Stomach (tissue), 9 donors: ENCODE data around the gene TMPRSS7. TPM values are rescaled to one million over a fixed set of nuclear protein-coding genes. Genes with fewer than 3 reads are reported as not detected.

ENCODE experiments used
- DNase-seq, 2 donors: peaks; one replicate each; pipeline versions ENCODE4 v3.0.0 to v3.0.0-alpha.2; 2013 to 2019
- H3K27ac ChIP-seq, 5 donors: fragments of 200-600 bp in 4 of 5; sonication (generic) in 4 of 5; one replicate each; pipeline ENCODE4 v1.5.1; 2013 to 2019; ENCODE audit warnings: mild to moderate bottlenecking in 1 of 5, moderate library complexity in 1 of 5
- H3K27me3 ChIP-seq, 3 donors: fragments of 200-600 bp; sonication (generic); one replicate each; pipeline ENCODE4 v1.5.1; 2017 to 2019; ENCODE audit warnings: mixed run types in 1 of 3
- H3K36me3 ChIP-seq, 4 donors: fragments of 200-600 bp; sonication (generic); 1 replicate in 3 of 4; 2 replicates in 1 of 4; pipeline ENCODE4 v1.5.1; 2016 to 2019
- H3K4me1 ChIP-seq, 4 donors: fragments of 200-600 bp; sonication (generic); one replicate each; pipeline ENCODE4 v1.5.1; 2016 to 2019
- H3K4me3 ChIP-seq, 4 donors: fragments of 200-600 bp; sonication (generic) in 3 of 4; one replicate each; pipeline ENCODE4 v1.5.1; 2016 to 2019; ENCODE audit warnings: mild to moderate bottlenecking in 1 of 4
- H3K9me3 ChIP-seq, 4 donors: fragments of 200-600 bp; sonication (generic); one replicate each; pipeline ENCODE4 v1.5.1; 2016 to 2019
- EP300 ChIP-seq: sonication (generic); formaldehyde crosslinking; IDR thresholded peaks from one replicate; pipeline ENCODE4 v1.6.1; 2017; ENCODE audit warnings: antibody characterized with exemption
- POLR2A ChIP-seq, 4 donors: fragments of 450-650 bp; IDR thresholded peaks; one replicate each; pipeline ENCODE4 v1.6.1; 2016; ENCODE audit warnings: antibody characterized with exemption in 4 of 4, control low read depth in 2 of 4, mild to moderate bottlenecking in 1 of 4, moderate library complexity in 1 of 4
- POLR2AphosphoS5 ChIP-seq, 3 donors: sonication (generic); formaldehyde crosslinking; IDR thresholded peaks; one replicate each; pipeline ENCODE4 v1.6.1; 2016; ENCODE audit warnings: antibody characterized with exemption in 3 of 3
- WGBS, 5 donors: extraction: QIAGEN DNeasy Blood & Tissue Kit in 3 of 5; methylation state at CpG; one replicate each; pipeline versions ENCODE4 v1.1.5 to v1.1.7; 2013 to 2018; 5-methylcytosine and 5-hydroxymethylcytosine counted together
- intact Hi-C: fragments of 100-400 bp; cut with DNase I; formaldehyde crosslinking; loops from one replicate; pipeline ENCODE4 v1.15.1; 2023; ENCODE audit warnings: low total_unique reads
- polyA plus RNA-seq, 3 donors: library from polyadenylated mRNA; stranded (reverse); fragments of 200-250 nt; gene quantifications; one replicate each; pipeline ENCODE4 v1.2.3, GENCODE V29; 2013
- total RNA-seq, 5 donors: library from RNA; depleted of rRNA; stranded (reverse); fragments of >200 nt; gene quantifications; one replicate each; pipeline versions ENCODE4 v1.1.0 to v1.2.3, GENCODE V29; 2014 to 2016
- TF ChIP-seq, protein P1 (sequence below), 7 experiments: fragments of 450-650 bp in 4 of 7; fragments of 200-600 bp in 3 of 7; sonication (generic) in 3 of 7; IDR thresholded peaks; one replicate each; pipeline ENCODE4 v1.5.1; 2016 to 2019; ENCODE audit warnings: antibody characterized with exemption in 7 of 7, control low read depth in 2 of 7, mild to moderate bottlenecking in 1 of 7
- donor health status: healthy with polysubstance abuse.
- donor health status: Bipolar disorder and iron deficiency.
- donor health status: healthy.

TMPRSS7 gene
- total and polyA plus RNA-seq, 8 donors, result 0.08 to 0.45 (median 0.12) TPM; not detected in 5

DNA sequence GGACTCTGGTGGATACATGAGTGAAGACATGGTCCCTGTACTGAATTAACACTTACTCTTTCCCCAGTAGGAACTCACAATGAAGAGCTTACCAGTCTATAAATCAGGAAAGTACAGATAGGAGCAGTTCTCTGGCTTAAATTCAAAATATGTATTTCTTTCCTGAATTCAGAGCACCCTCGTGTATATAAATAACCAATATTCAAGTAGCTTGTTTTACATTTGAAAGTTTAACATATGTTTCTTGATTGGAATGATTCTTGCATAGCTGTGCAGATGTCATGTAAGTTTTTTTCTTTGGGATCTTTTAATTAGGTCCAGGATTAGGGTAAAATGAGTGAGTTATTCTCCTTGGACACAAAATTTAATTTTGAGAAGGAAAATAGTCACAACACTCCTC lies 14.8 kb upstream of the TMPRSS7 start:
- intact Hi-C loops, result no loop called here
- H3K36me3 ChIP-seq, result no peaks in the 10 kb centered on the region
- TF ChIP-seq, protein P1, sequence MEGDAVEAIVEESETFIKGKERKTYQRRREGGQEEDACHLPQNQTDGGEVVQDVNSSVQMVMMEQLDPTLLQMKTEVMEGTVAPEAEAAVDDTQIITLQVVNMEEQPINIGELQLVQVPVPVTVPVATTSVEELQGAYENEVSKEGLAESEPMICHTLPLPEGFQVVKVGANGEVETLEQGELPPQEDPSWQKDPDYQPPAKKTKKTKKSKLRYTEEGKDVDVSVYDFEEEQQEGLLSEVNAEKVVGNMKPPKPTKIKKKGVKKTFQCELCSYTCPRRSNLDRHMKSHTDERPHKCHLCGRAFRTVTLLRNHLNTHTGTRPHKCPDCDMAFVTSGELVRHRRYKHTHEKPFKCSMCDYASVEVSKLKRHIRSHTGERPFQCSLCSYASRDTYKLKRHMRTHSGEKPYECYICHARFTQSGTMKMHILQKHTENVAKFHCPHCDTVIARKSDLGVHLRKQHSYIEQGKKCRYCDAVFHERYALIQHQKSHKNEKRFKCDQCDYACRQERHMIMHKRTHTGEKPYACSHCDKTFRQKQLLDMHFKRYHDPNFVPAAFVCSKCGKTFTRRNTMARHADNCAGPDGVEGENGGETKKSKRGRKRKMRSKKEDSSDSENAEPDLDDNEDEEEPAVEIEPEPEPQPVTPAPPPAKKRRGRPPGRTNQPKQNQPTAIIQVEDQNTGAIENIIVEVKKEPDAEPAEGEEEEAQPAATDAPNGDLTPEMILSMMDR (IDR thresholded peaks at IDR 0.05), result no peak
- TF ChIP-seq EP300 (no peak), POLR2AphosphoS5 (IDR thresholded peaks at IDR 0.05) (no peak), POLR2A (IDR thresholded peaks at IDR 0.05) (no peak)
- no peak overlapping the region for H3K27ac ChIP-seq
- H3K27me3 ChIP-seq, result no peaks in the 10 kb centered on the region
- no peaks in the 10 kb centered on the region for H3K4me1 ChIP-seq
- H3K4me3 ChIP-seq, result no peak overlapping the region
- no peak for DNase-seq
- H3K9me3 ChIP-seq, result no peaks in the 10 kb centered on the region
- WGBS, 5 donors, result 68 to 93% (median 75%) methylated on average over 1 of the region's 1 CpG

- no peaks in the 10 kb centered on the region for H3K27me3 ChIP-seq
- no peak for TF ChIP-seq EP300
- intact Hi-C loops, result no loop called here
- WGBS, 5 donors, result 74 to 94% (median 88%) methylated on average over 1 of the region's 1 CpG
- no peaks in the 10 kb centered on the region for H3K9me3 ChIP-seq
- DNase-seq, result no peak
- no peak overlapping the region for H3K4me3 ChIP-seq
- H3K36me3 ChIP-seq, result no peaks in the 10 kb centered on the region
- no peak overlapping the region for H3K27ac ChIP-seq
- H3K4me1 ChIP-seq, result no peaks in the 10 kb centered on the region
Observed at GRCh38 chr3:112020674-112021085, 13.9 kb upstream of the TMPRSS7 start.

- H3K36me3 ChIP-seq, result no peaks in the 10 kb centered on the region
- intact Hi-C loops, result no loop called here
- WGBS, 5 donors, result 90 to 94% (median 93%) methylated on average over 4 of the region's 4 CpGs
Observed at GRCh38 chr3:112027142-112027541, 7.4 kb upstream of the TMPRSS7 start.

GRCh38 chr3:112027826-112028225 lies 6.7 kb upstream of the TMPRSS7 start:
- Histone ChIP-seq H3K27me3 (no peaks in the 10 kb centered on the region), H3K4me3 (no peak overlapping the region), H3K36me3 (no peaks in the 10 kb centered on the region), H3K9me3 (no peaks in the 10 kb centered on the region), H3K4me1 (no peaks in the 10 kb centered on the region), H3K27ac (no peak overlapping the region)
- DNase-seq, result no peak
- WGBS, 5 donors, result 62 to 70% (median 69%) methylated on average over 4 of the region's 4 CpGs
- TF ChIP-seq POLR2AphosphoS5 (IDR thresholded peaks at IDR 0.05), result no peak
- intact Hi-C loops, result no loop called here

More at GRCh38 chr3:112027142-112027541, 7.4 kb upstream of the TMPRSS7 start:
- Histone ChIP-seq H3K9me3 (no peaks in the 10 kb centered on the region), H3K27ac (no peak overlapping the region), H3K4me3 (no peak overlapping the region), H3K4me1 (no peaks in the 10 kb centered on the region), H3K27me3 (no peaks in the 10 kb centered on the region)
- DNase-seq, result no peak
- TF ChIP-seq EP300 (no peak), POLR2A (IDR thresholded peaks at IDR 0.05) (no peak)
- TF ChIP-seq, protein P1 (IDR thresholded peaks at IDR 0.05), result no peak

DNA sequence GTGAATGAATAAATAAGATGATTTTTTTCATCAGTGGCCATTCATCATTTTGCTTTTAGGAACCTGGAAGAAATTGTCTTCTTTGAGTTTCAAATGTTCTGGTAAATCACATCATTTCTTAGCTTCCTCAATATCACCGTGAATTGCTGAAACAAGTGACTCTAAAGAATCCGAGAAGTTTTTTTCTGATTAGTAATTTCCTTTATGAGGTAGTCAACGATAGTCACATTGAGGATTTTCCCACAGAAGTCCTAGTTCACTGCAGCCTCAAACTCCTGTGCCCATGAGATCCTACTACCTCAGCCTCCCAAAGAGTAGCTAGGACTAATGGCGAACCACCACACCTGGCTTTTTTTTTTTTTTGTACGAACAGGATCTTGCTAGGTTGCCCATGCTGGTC lies 3.6 kb upstream of the TMPRSS7 start:
- no peak for TF ChIP-seq EP300
- no peak for TF ChIP-seq POLR2A (IDR thresholded peaks at IDR 0.05)
- no peak for TF ChIP-seq POLR2AphosphoS5 (IDR thresholded peaks at IDR 0.05)
- TF ChIP-seq, protein P1 (IDR thresholded peaks at IDR 0.05), result no peak
- Histone ChIP-seq H3K4me1 (no peaks in the 10 kb centered on the region), H3K27ac (no peak overlapping the region), H3K27me3 (no peaks in the 10 kb centered on the region), H3K9me3 (no peaks in the 10 kb centered on the region), H3K36me3 (no peaks in the 10 kb centered on the region), H3K4me3 (no peak overlapping the region)
- intact Hi-C loops, result no loop called here
- 91 to 97% (median 93%) methylated on average over 5 of the region's 5 CpGs for WGBS, 5 donors
- DNase-seq, result no peak
